Gastrocnemius medialis (tissue), 4 donors: ENCODE data around the gene FRS3. TPM values are rescaled to one million over a fixed set of nuclear protein-coding genes. Genes with fewer than 3 reads are reported as not detected.

ENCODE experiments used
- ATAC-seq, 2 donors: fragments of 150-250 bp; one replicate each; pipeline ENCODE4 v1.9.1; 2016
- DNase-seq, 2 donors: peaks; one replicate each; pipeline ENCODE4 v3.0.0-alpha.2; 2019
- H3K27ac ChIP-seq, 4 donors: fragments of 200-600 bp; sonication (generic); 1 replicate in 1 of 4; 2 replicates in 3 of 4; pipeline ENCODE4 v1.5.1; 2016 to 2018; ENCODE audit warnings: mild to moderate bottlenecking in 2 of 4, moderate library complexity in 1 of 4
- H3K27me3 ChIP-seq, 3 donors: fragments of 200-600 bp; sonication (generic) in 2 of 3; 1 replicate in 1 of 3; 2 replicates in 2 of 3; pipeline versions ENCODE4 v1.5.1 to v1.6.0; 2016 to 2019; ENCODE audit warnings: mild to moderate bottlenecking in 1 of 3, moderate library complexity in 1 of 3
- H3K36me3 ChIP-seq, 2 donors: fragments of 200-600 bp; sonication (generic) in 1 of 2; one replicate each; pipeline ENCODE4 v1.5.1; 2017 to 2018
- H3K4me1 ChIP-seq, 2 donors: fragments of 200-600 bp; sonication (generic) in 1 of 2; one replicate each; pipeline ENCODE4 v1.5.1; 2016 to 2017; ENCODE audit warnings: mild to moderate bottlenecking in 2 of 2
- H3K4me3 ChIP-seq, 4 donors: fragments of 200-600 bp; sonication (generic) in 3 of 4; 1 replicate in 1 of 4; 2 replicates in 3 of 4; pipeline ENCODE4 v1.5.1; 2016 to 2019; ENCODE audit warnings: mild to moderate bottlenecking in 2 of 4
- H3K9me3 ChIP-seq, 3 donors: fragments of 200-600 bp; sonication (generic) in 2 of 3; 1 replicate in 1 of 3; 2 replicates in 2 of 3; pipeline ENCODE4 v1.5.1; 2016 to 2019
- CTCF ChIP-seq, 5 experiments: fragments of 450-650 bp in 3 of 5; fragments of 200-600 bp in 2 of 5; sonication (generic) in 2 of 5; IDR thresholded peaks in 4 of 5; conservative IDR thresholded peaks in 1 of 5; 1 replicate in 4 of 5; 2 replicates in 1 of 5; pipeline ENCODE4 v1.5.1; 2016 to 2019; ENCODE audit warnings: antibody characterized with exemption in 5 of 5, mild to moderate bottlenecking in 3 of 5, moderate library complexity in 3 of 5
- POLR2A ChIP-seq, 2 donors: fragments of 450-650 bp; IDR thresholded peaks; one replicate each; pipeline ENCODE4 v1.6.1; 2017; ENCODE audit warnings: antibody characterized with exemption in 2 of 2, mild to moderate bottlenecking in 2 of 2, moderate library complexity in 2 of 2
- in situ Hi-C, 4 donors: fragments of 200-750 bp; cut with MboI; loops; one replicate each; pipeline versions ENCODE4 v1.15.0 to v1.8.0; 2017; ENCODE audit warnings: low sequenced_read_pairs in 4 of 4
- intact Hi-C: fragments of 100-400 bp; cut with DNase I; formaldehyde crosslinking; loops from one replicate; pipeline ENCODE4 v1.15.1; 2023; ENCODE audit warnings: low total_unique reads
- total RNA-seq, 4 donors: library from RNA; depleted of rRNA; stranded (reverse); fragments of >200 nt; gene quantifications; one replicate each; pipeline versions ENCODE4 v1.1.0 to v1.2.3, GENCODE V29; 2016

FRS3 gene
- total RNA-seq, 4 donors from 2014 or later = 2.9 to 6.9 (median 5.5) TPM

GRCh38 chr6:41757931-41758640, 21.6 kb downstream of the FRS3 start:
- no peak for TF ChIP-seq POLR2A (IDR thresholded peaks at IDR 0.05)
- TF ChIP-seq CTCF (IDR thresholded peaks at IDR 0.05 in 4 of 5, conservative IDR thresholded peaks at IDR 0.05 in 1 of 5) = no peak
- Histone ChIP-seq H3K36me3 (no peaks in the 10 kb centered on the region), H3K4me1 (no peaks in the 10 kb centered on the region), H3K27me3 (no peaks in the 10 kb centered on the region), H3K9me3 (no peaks in the 10 kb centered on the region), H3K27ac (no peak overlapping the region), H3K4me3 (no peak overlapping the region)
- ATAC-seq (no peak), DNase-seq (no peak)
- intact Hi-C loops (no loop called here), in situ Hi-C loops (loop anchor here in 1 of 4 donors (25.0 kb wide), 1 partner anchor 146 kb away; no protein-coding TSS in a partner anchor)

GRCh38 chr6:41757271-41757670, 22.4 kb downstream of the FRS3 start:
- Histone ChIP-seq H3K27me3 (no peaks in the 10 kb centered on the region), H3K4me3 (no peak overlapping the region), H3K9me3 (no peaks in the 10 kb centered on the region), H3K4me1 (no peaks in the 10 kb centered on the region), H3K27ac (no peak overlapping the region), H3K36me3 (no peaks in the 10 kb centered on the region)
- no peak for DNase-seq
- ATAC-seq = peak in 1 of 2 donors; percentile 49
- in situ Hi-C loops = loop anchor here in 1 of 4 donors (25.0 kb wide), 1 partner anchor 145 kb away; no protein-coding TSS in a partner anchor
- TF ChIP-seq POLR2A (IDR thresholded peaks at IDR 0.05) = no peak
- TF ChIP-seq CTCF (IDR thresholded peaks at IDR 0.05 in 4 of 5, conservative IDR thresholded peaks at IDR 0.05 in 1 of 5) = no peak
- intact Hi-C loops = no loop called here

- no peak for ATAC-seq
- Histone ChIP-seq H3K27ac (no peak overlapping the region), H3K27me3 (no peaks in the 10 kb centered on the region)
Measured at GRCh38 chr6:41756354-41756753, 23.3 kb downstream of the FRS3 start.

GRCh38 chr6:41755895-41756294, 23.8 kb downstream of the FRS3 start:
- Histone ChIP-seq H3K27ac (no peak overlapping the region), H3K4me1 (no peaks in the 10 kb centered on the region), H3K27me3 (no peaks in the 10 kb centered on the region), H3K36me3 (no peaks in the 10 kb centered on the region), H3K9me3 (no peaks in the 10 kb centered on the region), H3K4me3 (no peak overlapping the region)
- no peak for DNase-seq
- TF ChIP-seq CTCF (IDR thresholded peaks at IDR 0.05 in 4 of 5, conservative IDR thresholded peaks at IDR 0.05 in 1 of 5) = no peak
- no peak for TF ChIP-seq POLR2A (IDR thresholded peaks at IDR 0.05)
- in situ Hi-C loops = loop anchor here in 1 of 4 donors (25.0 kb wide), 1 partner anchor 144 kb away; no protein-coding TSS in a partner anchor
- ATAC-seq = no peak
- intact Hi-C loops = no loop called here

More at GRCh38 chr6:41756354-41756753, 23.3 kb downstream of the FRS3 start:
- Histone ChIP-seq H3K9me3 (no peaks in the 10 kb centered on the region), H3K4me1 (no peaks in the 10 kb centered on the region), H3K36me3 (no peaks in the 10 kb centered on the region), H3K4me3 (no peak overlapping the region)
- TF ChIP-seq POLR2A (IDR thresholded peaks at IDR 0.05) (no peak), CTCF (IDR thresholded peaks at IDR 0.05 in 4 of 5, conservative IDR thresholded peaks at IDR 0.05 in 1 of 5) (no peak)
- in situ Hi-C loops = loop anchor here in 1 of 4 donors (25.0 kb wide), 1 partner anchor 144 kb away; no protein-coding TSS in a partner anchor
- intact Hi-C loops = no loop called here
- DNase-seq = no peak
